NCI-H2081 treated with DMSO at 0.1 percent for 48 hours (cell line): ENCODE results near the gene OAS2.

Experiments used
- DNase-seq: peaks from one replicate; lab custom pipeline; 2025; lab: John Stamatoyannopoulos, UW

Gene OAS2, protein sequence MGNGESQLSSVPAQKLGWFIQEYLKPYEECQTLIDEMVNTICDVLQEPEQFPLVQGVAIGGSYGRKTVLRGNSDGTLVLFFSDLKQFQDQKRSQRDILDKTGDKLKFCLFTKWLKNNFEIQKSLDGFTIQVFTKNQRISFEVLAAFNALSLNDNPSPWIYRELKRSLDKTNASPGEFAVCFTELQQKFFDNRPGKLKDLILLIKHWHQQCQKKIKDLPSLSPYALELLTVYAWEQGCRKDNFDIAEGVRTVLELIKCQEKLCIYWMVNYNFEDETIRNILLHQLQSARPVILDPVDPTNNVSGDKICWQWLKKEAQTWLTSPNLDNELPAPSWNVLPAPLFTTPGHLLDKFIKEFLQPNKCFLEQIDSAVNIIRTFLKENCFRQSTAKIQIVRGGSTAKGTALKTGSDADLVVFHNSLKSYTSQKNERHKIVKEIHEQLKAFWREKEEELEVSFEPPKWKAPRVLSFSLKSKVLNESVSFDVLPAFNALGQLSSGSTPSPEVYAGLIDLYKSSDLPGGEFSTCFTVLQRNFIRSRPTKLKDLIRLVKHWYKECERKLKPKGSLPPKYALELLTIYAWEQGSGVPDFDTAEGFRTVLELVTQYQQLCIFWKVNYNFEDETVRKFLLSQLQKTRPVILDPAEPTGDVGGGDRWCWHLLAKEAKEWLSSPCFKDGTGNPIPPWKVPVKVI

GRCh38 chr12:112978163-112979040 is at the start of gene OAS2:
Gene OAS2, plus strand, starts transcription at chr12:112978519. Its CDS starts 90 bp downstream, at chr12:112978609.
- no peak for DNase-seq

DNA sequence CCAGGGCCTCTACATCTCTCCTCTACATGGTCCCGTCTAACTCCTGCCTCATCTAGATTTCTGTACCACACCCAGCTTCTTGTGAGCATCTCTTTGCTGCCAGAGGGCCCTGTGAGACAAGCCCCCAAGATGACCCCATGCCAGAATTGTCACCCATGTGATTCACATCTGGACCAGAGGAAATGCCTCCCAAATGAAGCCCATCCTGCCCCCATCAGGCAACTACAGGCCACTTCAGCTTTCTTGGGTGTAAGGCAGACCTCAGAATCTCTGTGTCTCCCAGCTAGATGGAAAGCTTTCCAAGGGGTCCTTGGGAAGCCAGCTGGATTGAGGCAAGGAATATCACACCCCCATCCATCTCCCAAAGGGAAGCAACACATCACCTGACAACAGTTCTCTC is 49.3 kb upstream of the OAS2 start:
- no peak for DNase-seq

- DNase-seq, result no peak
These were observed 48.6 kb upstream of the OAS2 start for GRCh38 chr12:112929715-112930114.

DNA sequence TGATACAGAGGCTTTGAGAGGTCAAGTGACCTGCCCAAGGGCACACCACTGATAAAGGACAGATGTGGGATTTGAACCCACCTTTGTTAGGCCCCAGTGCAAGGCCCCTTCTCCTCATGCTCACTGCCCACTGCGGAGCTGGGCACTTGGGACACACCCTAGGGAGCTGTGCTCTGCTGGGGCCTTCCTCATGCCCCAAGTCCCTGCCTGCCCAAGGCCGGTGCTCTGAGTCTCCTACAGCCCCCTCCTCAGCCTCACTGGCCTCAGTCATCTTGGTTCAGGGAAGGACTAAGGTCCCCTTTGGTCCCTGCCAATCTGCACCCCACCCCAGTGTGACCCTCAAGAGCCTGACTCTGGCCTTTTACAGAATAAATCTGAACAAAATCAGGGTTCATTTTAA is 48.0 kb upstream of the OAS2 start:
- no peak for DNase-seq

DNA sequence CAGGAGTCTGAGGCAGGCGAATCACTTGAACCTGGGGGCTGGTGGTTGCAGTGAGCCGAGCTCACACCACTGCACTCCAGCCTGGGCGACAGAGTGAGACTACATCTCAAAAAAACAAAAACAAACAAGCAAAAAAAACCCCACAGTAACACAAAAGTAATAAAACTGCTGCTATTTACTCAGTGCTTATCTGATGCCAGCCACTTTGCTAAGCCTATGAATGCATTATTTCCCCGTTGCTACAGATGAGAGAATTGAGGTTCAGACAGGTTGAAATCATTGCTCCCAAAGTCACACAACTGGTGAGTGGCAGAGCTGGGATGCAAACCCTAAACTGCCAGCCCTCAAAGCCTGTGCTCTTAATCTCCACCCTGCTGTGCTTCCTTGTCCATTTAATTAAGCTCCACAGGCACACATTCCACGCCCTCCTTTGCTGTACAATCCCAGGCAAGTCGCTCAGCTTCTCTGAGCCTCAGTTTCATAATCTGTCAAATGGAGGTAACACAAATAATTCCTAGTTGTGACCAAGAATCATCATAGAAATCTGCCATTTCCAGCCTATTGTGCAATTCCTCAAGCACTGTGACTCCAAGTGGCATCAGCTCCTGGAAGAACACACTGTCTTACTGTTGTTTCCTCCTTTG is 45.7 kb upstream of the OAS2 start:
- no peak for DNase-seq

DNA sequence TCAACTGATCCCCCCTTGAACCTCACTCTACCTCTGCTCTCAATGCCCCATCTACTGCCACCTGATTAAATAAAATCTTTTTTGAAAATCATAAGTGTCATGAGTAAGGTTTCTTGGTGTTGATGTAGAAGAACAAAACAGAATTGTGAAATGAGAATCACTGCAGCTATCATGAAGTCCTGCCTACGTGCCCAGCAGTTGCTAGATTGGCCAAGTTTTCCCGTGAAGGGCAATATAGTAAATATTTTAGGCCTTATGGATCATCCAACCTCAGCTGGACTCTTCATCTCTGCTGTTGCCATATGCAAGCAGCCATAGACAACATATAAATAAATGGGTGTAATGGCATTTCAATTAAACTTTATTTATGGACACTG is 45.2 kb upstream of the OAS2 start:
- no peak for DNase-seq

GRCh38 chr12:112936264-112936663 is 42.1 kb upstream of the OAS2 start:
- DNase-seq, result no peak

DNA sequence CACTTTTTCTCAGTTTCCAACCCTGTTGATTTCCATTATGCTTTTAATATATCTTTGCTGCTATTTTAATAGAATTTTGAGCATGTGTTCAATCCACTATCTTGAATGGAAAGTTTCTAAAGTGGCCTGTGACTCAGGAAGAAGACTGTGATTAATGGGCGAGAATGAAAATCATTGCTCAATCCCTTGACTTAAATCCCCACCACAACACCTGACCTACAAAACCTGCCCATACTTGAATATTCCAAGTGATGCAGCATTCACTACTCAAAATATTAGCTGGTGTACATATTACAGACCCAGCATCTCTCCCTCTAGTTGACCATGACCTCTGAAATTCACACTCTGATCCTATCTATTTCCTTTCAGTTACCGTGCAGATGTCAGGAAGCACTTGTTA is 41.4 kb upstream of the OAS2 start:
- no peak for DNase-seq

DNA sequence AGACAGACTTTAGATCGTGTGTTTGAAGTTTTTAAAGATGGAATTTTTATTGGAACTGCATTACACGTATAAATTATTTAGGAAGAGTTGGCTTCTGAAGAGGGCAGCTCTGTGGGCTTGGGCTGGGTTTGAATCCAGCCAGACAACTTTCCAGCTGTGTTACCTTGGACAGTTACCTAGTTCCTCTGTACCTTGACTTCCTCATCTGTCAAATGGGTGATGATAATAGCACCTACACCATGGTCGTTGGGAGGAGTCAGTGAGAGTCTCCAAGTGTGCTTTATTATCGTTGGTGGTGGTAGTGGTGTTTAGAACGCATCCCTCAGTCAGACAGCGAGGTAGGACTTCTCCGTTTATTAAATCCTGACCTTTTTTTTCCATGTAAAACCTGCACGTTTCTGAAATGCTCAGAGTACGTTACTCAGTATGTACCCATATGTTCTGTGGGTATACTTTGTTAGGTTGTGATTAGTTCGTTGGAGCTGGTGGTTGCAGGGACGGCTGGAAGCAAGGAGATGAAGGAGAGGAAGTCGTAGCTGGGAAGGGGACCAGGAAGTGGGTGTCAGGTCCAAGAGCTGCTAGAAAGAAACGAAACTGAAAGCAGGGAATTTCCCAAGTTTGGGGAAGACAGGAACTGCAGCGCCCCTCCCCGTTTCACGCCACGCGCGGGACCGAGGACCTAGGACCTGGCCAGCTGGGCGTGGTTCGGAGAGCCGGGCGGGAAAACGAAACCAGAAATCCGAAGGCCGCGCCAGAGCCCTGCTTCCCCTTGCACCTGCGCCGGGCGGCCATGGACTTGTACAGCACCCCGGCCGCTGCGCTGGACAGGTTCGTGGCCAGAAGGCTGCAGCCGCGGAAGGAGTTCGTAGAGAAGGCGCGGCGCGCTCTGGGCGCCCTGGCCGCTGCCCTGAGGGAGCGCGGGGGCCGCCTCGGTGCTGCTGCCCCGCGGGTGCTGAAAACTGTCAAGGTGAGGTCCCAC is 40.3 kb upstream of the OAS2 start, which contains the start of gene OAS3:
OAS3 (plus strand) TSS at position 734 of the 979 bp plus-strand sequence; CDS start at position 791, 57 bp downstream.
- no peak for DNase-seq

DNA sequence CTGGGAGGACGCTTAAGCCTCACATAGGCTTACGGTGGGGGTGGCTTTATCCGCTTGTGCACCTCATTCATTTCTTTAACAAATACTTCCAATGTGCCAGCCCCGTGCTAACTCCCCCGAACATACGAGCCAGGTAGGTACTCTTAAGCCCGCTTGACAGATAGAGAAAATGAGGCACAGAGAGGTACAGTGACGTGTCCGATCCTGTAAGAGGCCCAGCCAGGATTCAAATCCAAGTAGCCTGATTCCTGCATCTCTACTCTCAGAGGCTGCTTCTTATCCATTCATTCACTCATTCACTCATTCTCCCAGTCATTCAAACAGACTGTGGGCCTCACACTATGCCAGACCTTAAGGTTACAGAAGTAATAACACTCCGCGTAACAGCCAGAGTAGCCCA is 39.6 kb upstream of the OAS2 start:
- no peak for DNase-seq

DNA sequence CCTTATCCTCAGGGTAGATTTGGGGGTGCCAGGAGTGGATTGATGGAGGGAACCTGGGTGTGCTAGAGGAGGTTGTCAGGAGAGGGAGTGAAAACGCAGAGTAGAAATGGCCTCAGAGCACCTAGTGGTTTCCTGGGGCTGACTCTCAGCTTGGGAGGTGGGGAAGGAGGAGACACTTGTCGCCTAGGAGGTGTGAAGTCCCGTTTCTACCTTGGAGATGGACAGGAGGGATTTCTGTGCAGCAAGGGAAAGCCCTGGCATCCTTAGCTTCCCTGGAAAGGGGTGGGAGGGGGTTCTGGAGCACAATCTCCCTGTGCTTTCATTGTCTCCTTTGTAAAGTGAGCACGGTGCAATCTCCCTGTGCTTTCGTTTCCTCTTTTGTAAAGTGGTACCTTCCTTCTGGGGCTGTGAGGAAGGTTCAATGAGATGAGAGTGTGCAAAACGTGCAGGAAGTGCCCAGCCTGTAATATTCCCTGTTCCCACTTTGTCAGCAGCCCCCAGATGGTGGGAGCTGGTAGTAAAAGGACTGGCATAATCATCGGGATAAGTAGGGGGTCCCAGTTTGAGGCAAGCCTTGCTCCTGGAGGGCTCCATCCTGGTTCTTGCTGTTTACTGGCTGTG is 38.4 kb upstream of the OAS2 start:
- no peak for DNase-seq

DNA sequence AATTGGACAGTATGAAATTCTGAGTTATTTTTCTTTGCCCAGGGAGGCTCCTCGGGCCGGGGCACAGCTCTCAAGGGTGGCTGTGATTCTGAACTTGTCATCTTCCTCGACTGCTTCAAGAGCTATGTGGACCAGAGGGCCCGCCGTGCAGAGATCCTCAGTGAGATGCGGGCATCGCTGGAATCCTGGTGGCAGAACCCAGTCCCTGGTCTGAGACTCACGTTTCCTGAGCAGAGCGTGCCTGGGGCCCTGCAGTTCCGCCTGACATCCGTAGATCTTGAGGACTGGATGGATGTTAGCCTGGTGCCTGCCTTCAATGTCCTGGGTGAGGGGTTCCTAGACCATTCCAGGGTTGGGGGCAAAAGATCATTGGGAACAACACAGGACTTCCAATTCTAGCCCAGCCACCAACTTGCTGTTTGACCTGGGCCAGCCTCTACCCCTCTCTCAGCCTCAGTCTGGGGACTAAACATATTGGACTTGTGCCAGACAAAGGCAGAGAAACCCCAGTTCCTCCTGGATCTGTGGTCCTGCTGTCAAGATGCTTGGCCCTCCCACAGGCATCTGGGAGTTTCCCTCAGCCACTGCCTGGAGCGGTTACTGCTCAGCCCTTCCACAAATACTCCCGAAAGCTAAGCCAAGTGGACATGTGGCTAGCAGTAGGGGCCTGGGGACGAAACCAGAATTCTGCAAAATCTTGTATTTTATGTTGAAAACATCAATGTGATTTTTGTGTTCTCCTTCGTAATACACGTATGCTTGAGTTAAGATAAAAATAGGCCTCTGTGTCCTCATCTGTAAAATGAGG is 36.6 kb upstream of the OAS2 start:
- no peak for DNase-seq

- no peak for DNase-seq
These were observed 35.7 kb upstream of the OAS2 start for GRCh38 chr12:112942572-112942971.

DNA sequence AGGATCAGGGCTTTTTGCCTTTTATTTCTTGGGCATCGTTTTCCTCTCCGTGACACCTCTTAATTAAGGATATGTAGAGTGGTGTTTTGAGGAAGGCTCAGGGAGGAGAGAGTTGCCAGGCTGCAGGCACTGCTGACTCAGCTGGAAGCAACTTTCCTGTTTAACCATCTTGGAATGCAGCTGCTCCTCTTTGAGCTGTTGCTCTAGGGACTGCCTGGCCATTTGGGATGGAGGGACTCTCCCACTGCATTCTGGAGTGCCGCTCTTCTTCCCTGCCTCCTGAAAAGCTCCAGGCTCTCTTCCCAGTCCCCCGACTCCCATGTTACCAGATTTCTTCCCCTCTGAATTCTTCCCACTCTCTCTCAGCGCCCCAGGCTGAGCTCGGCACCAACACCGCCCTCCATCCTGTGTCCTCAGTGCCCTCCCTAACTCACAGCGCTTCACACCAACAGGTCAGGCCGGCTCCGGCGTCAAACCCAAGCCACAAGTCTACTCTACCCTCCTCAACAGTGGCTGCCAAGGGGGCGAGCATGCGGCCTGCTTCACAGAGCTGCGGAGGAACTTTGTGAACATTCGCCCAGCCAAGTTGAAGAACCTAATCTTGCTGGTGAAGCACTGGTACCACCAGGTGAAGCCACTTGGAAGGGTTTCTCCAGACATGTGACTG is 34.2 kb upstream of the OAS2 start:
- DNase-seq, result no peak

- DNase-seq, result no peak
These were observed 32.8 kb upstream of the OAS2 start for GRCh38 chr12:112945515-112945914.

DNA sequence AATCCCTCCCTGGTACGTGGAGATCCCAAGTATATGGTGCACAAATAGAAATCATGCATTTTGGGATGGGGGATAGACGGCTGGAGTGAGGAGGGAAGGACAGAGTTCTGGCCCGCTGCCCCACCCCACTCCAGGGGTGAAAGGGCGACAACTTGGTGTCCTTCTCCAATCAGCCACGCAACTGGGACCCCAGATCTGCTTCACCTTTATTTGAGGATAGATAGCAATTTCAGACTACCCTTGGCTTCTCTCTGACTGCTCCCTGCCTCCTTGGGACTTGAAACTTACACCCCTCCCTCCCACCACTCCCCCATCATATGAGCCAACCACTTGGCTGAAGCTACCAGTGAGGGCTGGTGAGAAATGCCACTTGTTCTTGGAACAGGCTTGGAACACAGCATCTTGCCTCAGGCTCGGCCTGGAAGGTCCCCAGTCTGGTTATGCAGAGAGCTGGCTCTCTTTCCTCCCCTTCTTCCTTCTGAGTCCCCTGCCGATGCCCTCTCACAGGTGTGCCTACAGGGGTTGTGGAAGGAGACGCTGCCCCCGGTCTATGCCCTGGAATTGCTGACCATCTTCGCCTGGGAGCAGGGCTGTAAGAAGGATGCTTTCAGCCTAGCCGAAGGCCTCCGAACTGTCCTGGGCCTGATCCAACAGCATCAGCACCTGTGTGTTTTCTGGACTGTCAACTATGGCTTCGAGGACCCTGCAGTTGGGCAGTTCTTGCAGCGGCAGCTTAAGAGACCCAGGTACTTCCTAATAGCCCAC is 31.9 kb upstream of the OAS2 start:
- no peak for DNase-seq

DNA sequence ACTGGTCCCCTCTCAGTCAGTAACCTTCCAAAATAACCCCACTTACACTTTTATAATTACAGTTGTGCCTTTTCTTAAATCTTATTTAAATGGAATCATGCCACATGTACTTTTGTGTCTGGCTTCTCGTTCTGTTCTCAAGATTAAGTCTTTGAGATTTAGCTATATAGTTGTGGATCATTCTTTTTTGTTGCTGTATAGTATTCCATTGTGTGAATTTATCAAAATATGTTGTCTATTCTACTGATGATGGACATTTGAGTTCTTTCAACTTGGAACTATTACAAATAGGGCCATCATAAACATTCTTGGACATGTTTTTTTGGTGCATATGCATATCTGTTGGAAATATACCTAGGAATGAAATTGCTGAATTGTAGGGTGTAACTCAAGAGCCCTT is 31.0 kb upstream of the OAS2 start:
- DNase-seq, result no peak

GRCh38 chr12:112947761-112948160 is 30.6 kb upstream of the OAS2 start:
- no peak for DNase-seq
